ENCODE measurements around the gene LSMEM2. TPM values are rescaled to one million over a fixed set of nuclear protein-coding genes. Genes with fewer than 3 reads are reported as not detected.
"Not testable (repeated sequence)": the region's sequence is repeated elsewhere in the genome, so short reads cannot be mapped to it uniquely, and the experiment has no call there.

LSMEM2 gene
- total RNA-seq, 1 donor from 2014 or later, result not detected

- TF ChIP-seq CTCF (conservative IDR thresholded peaks at IDR 0.05; ENCODE audit: low read depth, low read length), result no peak
- no peak overlapping the region for H3K4me3 ChIP-seq (ENCODE audit: low read depth, low read length)
- no peak for DNase-seq (ENCODE audit: low read depth)
Measured at GRCh38 chr3:50241163-50241562, 37.7 kb upstream of the LSMEM2 start.

- no peak for DNase-seq (ENCODE audit: low read depth)
- no peak for TF ChIP-seq CTCF (conservative IDR thresholded peaks at IDR 0.05; ENCODE audit: low read depth, low read length)
- no peak overlapping the region for H3K4me3 ChIP-seq (ENCODE audit: low read depth, low read length)
Measured at GRCh38 chr3:50241713-50242380, 37.0 kb upstream of the LSMEM2 start.

GRCh38 chr3:50242381-50242770 lies 36.5 kb upstream of the LSMEM2 start:
- no peak for TF ChIP-seq CTCF (conservative IDR thresholded peaks at IDR 0.05; ENCODE audit: low read depth, low read length)
- no peak for DNase-seq (ENCODE audit: low read depth)
- H3K4me3 ChIP-seq (ENCODE audit: low read depth, low read length), result no peak overlapping the region

- TF ChIP-seq CTCF (conservative IDR thresholded peaks at IDR 0.05; ENCODE audit: low read depth, low read length), result no peak
- peak overlapping the region; percentile 8 for H3K4me3 ChIP-seq (ENCODE audit: low read depth, low read length)
- DNase-seq (ENCODE audit: low read depth), result no peak
Measured at GRCh38 chr3:50242851-50243542, 35.9 kb upstream of the LSMEM2 start.

- H3K4me3 ChIP-seq (ENCODE audit: low read depth, low read length), result no peak overlapping the region
- no peak for DNase-seq (ENCODE audit: low read depth)
- TF ChIP-seq CTCF (conservative IDR thresholded peaks at IDR 0.05; ENCODE audit: low read depth, low read length), result no peak
Measured at GRCh38 chr3:50243543-50243895, 35.4 kb upstream of the LSMEM2 start.

GRCh38 chr3:50244813-50245212 lies 34.1 kb upstream of the LSMEM2 start:
- not testable (repeated sequence) for H3K4me3 ChIP-seq (ENCODE audit: low read depth, low read length); DNase-seq (ENCODE audit: low read depth)

GRCh38 chr3:50245251-50245745 lies 33.6 kb upstream of the LSMEM2 start:
- TF ChIP-seq CTCF (conservative IDR thresholded peaks at IDR 0.05; ENCODE audit: low read depth, low read length), result no peak
- H3K4me3 ChIP-seq (ENCODE audit: low read depth, low read length), result peak overlapping the region; percentile 54
- DNase-seq (ENCODE audit: low read depth), result no peak

Data from epithelial cell of proximal tubule (primary cell).